Activated CD4-positive, alpha-beta T cell treated with anti-CD3 and anti-CD28 coated beads, Interleukin-2, amount 10 ng/mL, durations not matched to agents 7 days and 5 days (primary cell): ENCODE data around the gene CTIF. TPM values are rescaled to one million over a fixed set of nuclear protein-coding genes. Genes with fewer than 3 reads are reported as not detected.

ENCODE experiments used
- CTCF ChIA-PET: fragments of 350-600 bp; sonication (Branson Sonifier 250); formaldehyde crosslinking; loops from one replicate; lab custom pipeline; 2021; ENCODE audit warnings: antibody characterized with exemption; lab: Charles Lee
- POLR2A ChIA-PET: fragments of 350-600 bp; sonication (Branson Sonifier 250); formaldehyde crosslinking; loops from one replicate; lab custom pipeline; 2021; ENCODE audit warnings: antibody characterized with exemption; lab: Charles Lee
- DNase-seq: peaks from one replicate; pipeline ENCODE4 v3.0.0-alpha.2; 2020
- H3K27ac Mint-ChIP-seq: one replicate; pipeline ENCODE4 v1.8.0; 2021; ENCODE audit warnings: mild to moderate bottlenecking, moderate library complexity, mixed read lengths
- H3K27me3 Mint-ChIP-seq: one replicate; pipeline ENCODE4 v1.8.0; 2021; ENCODE audit warnings: mixed read lengths
- H3K36me3 Mint-ChIP-seq: one replicate; pipeline ENCODE4 v1.8.0; 2021; ENCODE audit warnings: low read depth, mixed read lengths
- H3K4me1 Mint-ChIP-seq: one replicate; pipeline ENCODE4 v1.8.0; 2021; ENCODE audit warnings: mixed read lengths
- H3K4me3 Mint-ChIP-seq: one replicate; pipeline ENCODE4 v1.8.0; 2021; ENCODE audit warnings: mild to moderate bottlenecking, moderate library complexity, mixed read lengths
- H3K9me3 Mint-ChIP-seq: one replicate; pipeline ENCODE4 v1.8.0; 2021; ENCODE audit warnings: mixed read lengths
- total RNA-seq, 2 experiments: library from RNA; stranded (reverse); gene quantifications; one replicate each; pipeline ENCODE4 v1.2.3, GENCODE V29; 2021

CTIF gene
- total RNA-seq, 2 experiments from 2014 or later = 1.5 to 2.7 TPM

GRCh38 chr18:48720655-48721025 is 181.8 kb downstream of the CTIF start:
- Mint-ChIP-seq H3K4me3 (no peak overlapping the region), H3K27me3 (peaks cover 2% of the 10 kb centered on the region), H3K9me3 (no peaks in the 10 kb centered on the region), H3K4me1 (no peaks in the 10 kb centered on the region), H3K36me3 (no peaks in the 10 kb centered on the region), H3K27ac (no peak overlapping the region)
- CTCF ChIA-PET = no interaction called here
- POLR2A ChIA-PET = no interaction called here
- DNase-seq = no peak

GRCh38 chr18:48721312-48721711 is 182.5 kb downstream of the CTIF start:
- Mint-ChIP-seq H3K27ac (no peak overlapping the region), H3K4me1 (no peaks in the 10 kb centered on the region), H3K4me3 (no peak overlapping the region), H3K9me3 (no peaks in the 10 kb centered on the region), H3K36me3 (no peaks in the 10 kb centered on the region), H3K27me3 (peaks cover 2% of the 10 kb centered on the region)
- DNase-seq = no peak
- CTCF ChIA-PET = interaction anchor here (1.2 kb wide), 1 partner anchor 11 kb away, joined by 3 read pairs; no protein-coding TSS in a partner anchor
- POLR2A ChIA-PET = no interaction called here

- no peaks in the 10 kb centered on the region for H3K9me3 Mint-ChIP-seq
- no peak overlapping the region for H3K27ac Mint-ChIP-seq
- H3K36me3 Mint-ChIP-seq = no peaks in the 10 kb centered on the region
- ChIA-PET POLR2A (no interaction called here), CTCF (interaction anchor here (0.6 kb wide), 1 partner anchor 793 kb away, joined by 4 read pairs; no protein-coding TSS in a partner anchor)
- no peaks in the 10 kb centered on the region for H3K27me3 Mint-ChIP-seq
- H3K4me3 Mint-ChIP-seq = no peak overlapping the region
- H3K4me1 Mint-ChIP-seq = peaks cover 6% of the 10 kb centered on the region
- no peak for DNase-seq
Measured at GRCh38 chr18:48723016-48723415, 184.2 kb downstream of the CTIF start.

- Mint-ChIP-seq H3K27ac (no peak overlapping the region), H3K27me3 (no peaks in the 10 kb centered on the region), H3K4me3 (no peak overlapping the region), H3K36me3 (no peaks in the 10 kb centered on the region), H3K4me1 (peaks cover 6% of the 10 kb centered on the region), H3K9me3 (no peaks in the 10 kb centered on the region)
- POLR2A ChIA-PET = no interaction called here
- no peak for DNase-seq
- CTCF ChIA-PET = interaction anchor here (1.0 kb wide), 1 partner anchor 18 kb away, joined by 4 read pairs; no protein-coding TSS in a partner anchor
Measured at GRCh38 chr18:48723837-48724236, 185.0 kb downstream of the CTIF start.

- POLR2A ChIA-PET = interaction anchor here (0.6 kb wide), 1 partner anchor 869 kb away, joined by 3 read pairs; no protein-coding TSS in a partner anchor
- CTCF ChIA-PET = interaction anchor here (1.0 kb wide), 1 partner anchor 17 kb away, joined by 4 read pairs; no protein-coding TSS in a partner anchor
- peaks cover 6% of the 10 kb centered on the region for H3K4me1 Mint-ChIP-seq
- no peak for DNase-seq
- no peaks in the 10 kb centered on the region for H3K36me3 Mint-ChIP-seq
- no peaks in the 10 kb centered on the region for H3K9me3 Mint-ChIP-seq
- no peak overlapping the region for H3K4me3 Mint-ChIP-seq
- H3K27ac Mint-ChIP-seq = no peak overlapping the region
- no peaks in the 10 kb centered on the region for H3K27me3 Mint-ChIP-seq
Measured at GRCh38 chr18:48724442-48724841, 185.6 kb downstream of the CTIF start.

GRCh38 chr18:48724939-48725338 is 186.1 kb downstream of the CTIF start:
- H3K36me3 Mint-ChIP-seq = no peaks in the 10 kb centered on the region
- H3K4me3 Mint-ChIP-seq = no peak overlapping the region
- no peak overlapping the region for H3K27ac Mint-ChIP-seq
- ChIA-PET CTCF (no interaction called here), POLR2A (no interaction called here)
- peaks cover 6% of the 10 kb centered on the region for H3K4me1 Mint-ChIP-seq
- no peaks in the 10 kb centered on the region for H3K9me3 Mint-ChIP-seq
- no peaks in the 10 kb centered on the region for H3K27me3 Mint-ChIP-seq
- DNase-seq = no peak

- Mint-ChIP-seq H3K27ac (no peak overlapping the region), H3K4me1 (peaks cover 6% of the 10 kb centered on the region), H3K36me3 (no peaks in the 10 kb centered on the region), H3K4me3 (no peak overlapping the region), H3K27me3 (no peaks in the 10 kb centered on the region), H3K9me3 (no peaks in the 10 kb centered on the region)
- ChIA-PET CTCF (no interaction called here), POLR2A (no interaction called here)
- DNase-seq = no peak
Measured at GRCh38 chr18:48725562-48725961, 186.7 kb downstream of the CTIF start.

GRCh38 chr18:48727681-48728080 is 188.8 kb downstream of the CTIF start:
- Mint-ChIP-seq H3K4me3 (no peak overlapping the region), H3K27ac (no peak overlapping the region), H3K4me1 (peaks cover 6% of the 10 kb centered on the region), H3K9me3 (no peaks in the 10 kb centered on the region), H3K36me3 (no peaks in the 10 kb centered on the region), H3K27me3 (no peaks in the 10 kb centered on the region)
- ChIA-PET POLR2A (no interaction called here), CTCF (interaction anchor here (1.5 kb wide), 1 partner anchor 19 kb away, joined by 4 read pairs; no protein-coding TSS in a partner anchor)
- no peak for DNase-seq

- no peak for DNase-seq
- H3K27me3 Mint-ChIP-seq = no peaks in the 10 kb centered on the region
- ChIA-PET POLR2A (no interaction called here), CTCF (no interaction called here)
- H3K27ac Mint-ChIP-seq = no peak overlapping the region
- no peaks in the 10 kb centered on the region for H3K9me3 Mint-ChIP-seq
- H3K36me3 Mint-ChIP-seq = no peaks in the 10 kb centered on the region
- H3K4me3 Mint-ChIP-seq = no peak overlapping the region
- peaks cover 6% of the 10 kb centered on the region for H3K4me1 Mint-ChIP-seq
Measured at GRCh38 chr18:48728204-48728833, 189.5 kb downstream of the CTIF start.

- DNase-seq = no peak
- H3K27ac Mint-ChIP-seq = no peak overlapping the region
- H3K27me3 Mint-ChIP-seq = no peaks in the 10 kb centered on the region
- ChIA-PET POLR2A (no interaction called here), CTCF (no interaction called here)
- no peaks in the 10 kb centered on the region for H3K9me3 Mint-ChIP-seq
- no peak overlapping the region for H3K4me3 Mint-ChIP-seq
- H3K36me3 Mint-ChIP-seq = no peaks in the 10 kb centered on the region
- H3K4me1 Mint-ChIP-seq = peaks cover 6% of the 10 kb centered on the region
Measured at GRCh38 chr18:48729404-48729803, 190.6 kb downstream of the CTIF start.

- no peak for DNase-seq
- Mint-ChIP-seq H3K4me1 (peaks cover 8% of the 10 kb centered on the region), H3K27me3 (no peaks in the 10 kb centered on the region), H3K9me3 (no peaks in the 10 kb centered on the region), H3K4me3 (no peak overlapping the region), H3K27ac (no peak overlapping the region), H3K36me3 (no peaks in the 10 kb centered on the region)
- ChIA-PET CTCF (no interaction called here), POLR2A (interaction anchor here (0.6 kb wide), 1 partner anchor 513 kb away, joined by 4 read pairs; no protein-coding TSS in a partner anchor)
Measured at GRCh38 chr18:48730010-48730409, 191.2 kb downstream of the CTIF start.

GRCh38 chr18:48732767-48733424 is 194.1 kb downstream of the CTIF start:
- Mint-ChIP-seq H3K9me3 (no peaks in the 10 kb centered on the region), H3K4me3 (no peak overlapping the region), H3K27me3 (no peaks in the 10 kb centered on the region), H3K4me1 (peaks cover 6% of the 10 kb centered on the region), H3K27ac (no peak overlapping the region), H3K36me3 (no peaks in the 10 kb centered on the region)
- DNase-seq = no peak
- CTCF ChIA-PET = interaction anchor here (0.7 to 1.0 kb wide), 2 partner anchors 15 to 319 kb away, joined by 3 to 4 read pairs; no protein-coding TSS in a partner anchor
- POLR2A ChIA-PET = no interaction called here

GRCh38 chr18:48733643-48734253 is 194.9 kb downstream of the CTIF start:
- POLR2A ChIA-PET = no interaction called here

More at GRCh38 chr18:48733643-48734253, 194.9 kb downstream of the CTIF start:
- Mint-ChIP-seq H3K9me3 (no peaks in the 10 kb centered on the region), H3K27me3 (no peaks in the 10 kb centered on the region), H3K4me1 (peaks cover 6% of the 10 kb centered on the region), H3K36me3 (no peaks in the 10 kb centered on the region), H3K4me3 (no peak overlapping the region), H3K27ac (no peak overlapping the region)
- CTCF ChIA-PET = no interaction called here
- no peak for DNase-seq
